Spinal cord (tissue), 10 donors: ENCODE results near the gene LRP4. TPM values are rescaled to one million over a fixed set of nuclear protein-coding genes. Genes with fewer than 3 reads are reported as not detected.

Source experiments
- DNase-seq, 6 donors: peaks; one replicate each; pipeline versions ENCODE4 v3.0.0 to v3.0.0-alpha.2; 2013 to 2015; ENCODE audit warnings: low spot score in 6 of 6, low read depth in 4 of 6
- H3K27ac ChIP-seq: one replicate; pipeline ENCODE4 v1.5.1; 2013; ENCODE audit warnings: low read depth, low read length, control low read depth
- H3K27me3 ChIP-seq: one replicate; pipeline ENCODE4 v1.6.1; 2013; ENCODE audit warnings: low read length; ENCODE audit not compliant: control insufficient read depth, insufficient read depth
- H3K36me3 ChIP-seq: one replicate; pipeline ENCODE4 v1.6.1; 2013; ENCODE audit warnings: low read length; ENCODE audit not compliant: control insufficient read depth, insufficient read depth
- H3K4me1 ChIP-seq: one replicate; pipeline ENCODE4 v1.6.1; 2013; ENCODE audit warnings: low read length; ENCODE audit not compliant: control insufficient read depth, insufficient read depth
- H3K4me3 ChIP-seq: one replicate; pipeline ENCODE4 v1.5.1; 2013; ENCODE audit warnings: low read depth, low read length, control low read depth
- H3K9me3 ChIP-seq: one replicate; pipeline ENCODE4 v1.6.1; 2013; ENCODE audit warnings: low read length; ENCODE audit not compliant: control insufficient read depth, insufficient read depth
- WGBS: methylation state at CpG from one replicate; pipeline ENCODE4 v1.1.5; 2013; ENCODE audit warnings: missing lambda C conversion rate; ENCODE audit not compliant: insufficient coverage; 5-methylcytosine and 5-hydroxymethylcytosine counted together
- polyA plus RNA-seq, 2 donors: library from polyadenylated mRNA; unstranded; fragments of 120-200 nt; gene quantifications; one replicate each; pipeline ENCODE4 v1.2.1, GENCODE V29; 2013; ENCODE audit not compliant: insufficient read length in 2 of 2
- total RNA-seq, 2 donors: library from RNA; depleted of rRNA in 1 of 2; stranded (reverse); fragments of 120-200 nt in 1 of 2; fragments of >200 nt in 1 of 2; gene quantifications; one replicate each; pipeline versions ENCODE4 v1.2.3 to v1.2.4, GENCODE V29; 2013 to 2014
- donor health status: healthy.

LRP4 gene
- total and polyA plus RNA-seq, 4 donors = 17.7 to 72.9 (median 45.5) TPM

DNA sequence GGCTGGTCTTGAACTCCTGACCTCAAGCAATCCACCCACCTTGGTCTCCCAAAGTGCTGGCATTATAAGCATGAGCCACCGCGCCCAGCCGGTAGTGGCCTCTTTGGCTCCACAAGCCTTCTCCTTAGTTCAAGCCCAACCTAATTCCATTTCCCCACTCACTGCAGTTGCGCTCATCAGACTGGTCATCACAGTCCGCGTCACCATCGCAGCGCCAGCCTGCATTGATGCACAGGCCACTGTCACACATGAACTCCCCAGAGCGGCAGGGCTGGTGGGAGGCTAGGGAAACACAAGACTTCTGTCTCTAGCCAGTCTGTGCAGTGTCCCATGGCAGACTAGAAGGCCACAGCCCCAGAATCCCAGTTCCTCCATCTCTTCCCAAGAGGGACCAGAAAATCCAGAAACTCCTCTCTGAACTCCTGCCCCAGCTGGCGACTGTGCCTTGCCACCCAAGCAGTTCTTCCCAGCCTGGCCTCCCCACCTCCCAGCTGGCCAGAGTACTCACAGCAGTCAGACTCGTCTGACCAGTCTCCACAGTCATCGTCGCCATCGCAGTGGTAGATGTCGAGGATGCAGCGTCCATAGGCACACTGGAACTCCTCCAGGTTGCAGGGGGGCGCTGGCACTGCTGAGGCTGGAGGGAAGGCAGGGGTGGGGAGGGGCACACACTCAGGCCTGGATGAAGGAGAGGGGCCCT is 19.8 kb downstream of the LRP4 start:
- H3K4me1 ChIP-seq = peaks cover 24% of the 10 kb centered on the region
- H3K27me3 ChIP-seq = no peaks in the 10 kb centered on the region
- H3K4me3 ChIP-seq = no peak overlapping the region
- H3K36me3 ChIP-seq = peaks cover 52% of the 10 kb centered on the region
- no peak for DNase-seq
- no peaks in the 10 kb centered on the region for H3K9me3 ChIP-seq
- H3K27ac ChIP-seq = no peak overlapping the region
- 93% methylated on average over 14 of the region's 17 CpGs for WGBS

DNA sequence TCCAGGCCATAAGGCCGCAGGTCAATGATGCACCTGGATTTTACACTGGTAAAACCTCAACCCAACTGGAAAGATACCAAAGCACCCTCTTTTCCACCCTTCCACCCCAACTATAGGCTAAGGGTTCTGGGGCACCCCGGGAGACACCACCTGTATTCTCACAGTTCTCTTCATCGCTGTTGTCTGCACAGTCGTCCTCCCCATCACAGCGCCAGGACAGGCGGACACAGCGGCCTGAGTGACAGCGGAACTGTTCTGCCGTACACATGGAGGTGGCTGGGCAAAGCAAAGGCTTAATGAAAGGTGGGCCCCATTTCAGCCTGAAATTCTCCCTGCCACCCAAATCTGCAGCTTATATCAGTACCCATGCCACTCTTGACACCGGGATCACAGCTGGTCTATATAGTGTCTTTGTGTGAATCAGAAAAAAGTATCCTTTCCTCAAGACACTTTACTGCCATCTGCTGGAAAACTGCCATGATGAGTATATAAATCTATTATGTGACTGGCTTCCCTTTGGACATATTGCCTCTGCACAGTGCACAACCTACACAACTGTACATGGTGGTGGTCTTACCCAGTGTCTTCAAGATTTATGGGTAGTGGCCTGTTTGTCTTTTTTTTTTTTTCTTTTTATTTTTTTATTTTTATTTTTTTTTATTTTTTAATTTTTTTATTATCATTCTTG is 21.5 kb downstream of the LRP4 start:
- peaks cover 63% of the 10 kb centered on the region for H3K36me3 ChIP-seq
- H3K4me3 ChIP-seq = no peak overlapping the region
- H3K4me1 ChIP-seq = peaks cover 15% of the 10 kb centered on the region
- H3K27ac ChIP-seq = no peak overlapping the region
- H3K9me3 ChIP-seq = no peaks in the 10 kb centered on the region
- WGBS = 90% methylated on average over 5 of the region's 10 CpGs
- no peaks in the 10 kb centered on the region for H3K27me3 ChIP-seq
- peak in 2 of 6 donors; percentile 44 to 73 for DNase-seq

DNA sequence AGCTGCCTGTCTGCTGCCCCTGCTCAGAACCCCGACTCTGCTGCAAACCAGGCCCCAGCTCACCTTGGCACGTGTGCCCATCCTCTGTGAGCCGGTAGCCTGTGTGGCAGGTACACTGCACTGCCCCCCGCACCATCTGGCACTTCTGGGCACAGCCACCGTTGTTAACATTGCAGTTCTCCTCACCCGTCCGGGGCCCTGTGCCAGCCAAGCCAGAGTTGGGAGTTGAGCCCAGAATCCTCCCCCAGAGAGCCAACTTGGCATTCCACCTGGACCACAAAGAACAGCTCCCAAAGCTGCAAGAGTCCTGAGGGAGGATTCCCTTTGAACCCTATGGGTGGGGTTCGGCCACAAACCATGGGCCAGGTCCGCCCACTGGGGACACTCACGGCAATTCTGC is 22.5 kb downstream of the LRP4 start:
- Histone ChIP-seq H3K27me3 (no peaks in the 10 kb centered on the region), H3K4me1 (peaks cover 15% of the 10 kb centered on the region), H3K9me3 (no peaks in the 10 kb centered on the region), H3K27ac (no peak overlapping the region), H3K36me3 (peaks cover 65% of the 10 kb centered on the region), H3K4me3 (no peak overlapping the region)
- 47% methylated on average over 10 of the region's 10 CpGs for WGBS
- DNase-seq = peak in 2 of 6 donors; percentile 25 to 90

GRCh38 chr11:46894961-46895360 is 23.4 kb downstream of the LRP4 start:
- H3K4me3 ChIP-seq = no peak overlapping the region
- H3K4me1 ChIP-seq = peaks cover 16% of the 10 kb centered on the region
- no peaks in the 10 kb centered on the region for H3K9me3 ChIP-seq
- peaks cover 66% of the 10 kb centered on the region for H3K36me3 ChIP-seq
- no peak for DNase-seq
- WGBS = 91% methylated on average over 8 of the region's 10 CpGs
- H3K27ac ChIP-seq = no peak overlapping the region
- no peaks in the 10 kb centered on the region for H3K27me3 ChIP-seq

DNA sequence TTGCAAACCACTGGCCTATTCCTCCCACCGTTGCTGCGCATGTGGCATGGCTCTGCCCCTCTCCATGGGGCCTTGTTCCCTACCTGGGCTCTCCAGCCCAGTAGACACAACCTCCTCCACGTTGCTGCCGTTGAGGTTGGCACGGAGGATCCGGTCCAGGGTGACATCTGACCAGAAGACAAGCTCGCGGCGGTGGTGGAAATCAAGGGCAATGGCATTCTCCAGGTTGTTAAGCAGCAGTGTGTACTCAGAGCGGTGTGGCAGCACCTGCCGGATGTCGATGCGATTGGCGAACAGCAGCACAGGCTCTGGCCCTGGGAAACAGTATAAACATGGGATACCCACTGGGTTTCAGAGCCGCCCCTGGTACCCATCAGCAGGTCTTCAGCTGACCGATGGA is 23.8 kb downstream of the LRP4 start:
- peaks cover 65% of the 10 kb centered on the region for H3K36me3 ChIP-seq
- no peak overlapping the region for H3K27ac ChIP-seq
- peaks cover 19% of the 10 kb centered on the region for H3K4me1 ChIP-seq
- no peak for DNase-seq
- no peaks in the 10 kb centered on the region for H3K9me3 ChIP-seq
- H3K27me3 ChIP-seq = no peaks in the 10 kb centered on the region
- WGBS = 96% methylated on average over 16 of the region's 16 CpGs
- H3K4me3 ChIP-seq = no peak overlapping the region

DNA sequence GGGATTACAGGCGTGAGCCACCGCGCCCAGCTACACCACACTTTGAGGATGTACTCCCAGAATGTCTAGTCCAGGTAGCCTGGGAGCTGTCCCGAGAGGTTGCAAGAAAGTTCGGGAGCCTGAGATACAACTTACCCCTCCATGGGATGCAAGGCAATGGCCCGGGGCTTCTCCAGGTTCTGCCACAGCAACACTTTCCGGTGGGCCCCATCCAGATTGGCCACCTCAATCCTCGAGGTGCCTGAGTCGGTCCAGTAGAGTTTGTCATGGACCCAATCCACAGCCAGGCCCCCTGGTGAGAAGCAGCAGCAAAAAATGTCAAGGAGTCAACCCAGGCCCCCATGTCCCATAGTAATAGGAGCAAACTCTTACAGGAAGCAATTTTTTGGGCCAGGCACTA is 25.5 kb downstream of the LRP4 start:
- Histone ChIP-seq H3K27me3 (no peaks in the 10 kb centered on the region), H3K36me3 (peaks cover 58% of the 10 kb centered on the region), H3K27ac (no peak overlapping the region), H3K9me3 (no peaks in the 10 kb centered on the region), H3K4me1 (peaks cover 19% of the 10 kb centered on the region), H3K4me3 (no peak overlapping the region)
- 95% methylated on average over 9 of the region's 9 CpGs for WGBS
- DNase-seq = no peak

DNA sequence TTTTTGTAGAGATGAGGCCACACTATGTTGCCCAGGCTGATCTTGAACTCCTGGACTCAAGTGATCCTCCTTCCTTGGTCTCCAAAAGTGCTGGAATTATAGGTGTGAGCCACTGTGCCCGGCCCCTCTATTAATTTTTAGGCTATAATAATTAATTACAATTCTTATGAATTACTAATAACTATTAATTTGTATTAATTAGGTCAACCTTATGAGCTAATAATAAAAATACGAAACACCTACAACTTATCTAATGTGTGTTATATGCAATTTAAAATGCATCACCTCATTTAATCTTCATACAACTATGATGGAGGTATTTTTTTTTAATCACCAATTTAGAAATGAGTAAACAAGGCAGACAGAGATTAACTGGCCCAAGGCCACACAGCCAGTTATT is 26.2 kb downstream of the LRP4 start:
- Histone ChIP-seq H3K27me3 (no peaks in the 10 kb centered on the region), H3K36me3 (peaks cover 63% of the 10 kb centered on the region), H3K4me1 (peaks cover 19% of the 10 kb centered on the region), H3K27ac (no peak overlapping the region), H3K9me3 (no peaks in the 10 kb centered on the region), H3K4me3 (no peak overlapping the region)
- DNase-seq = no peak
- WGBS = no CpG with 5 or more reads among the region's 2 CpGs

DNA sequence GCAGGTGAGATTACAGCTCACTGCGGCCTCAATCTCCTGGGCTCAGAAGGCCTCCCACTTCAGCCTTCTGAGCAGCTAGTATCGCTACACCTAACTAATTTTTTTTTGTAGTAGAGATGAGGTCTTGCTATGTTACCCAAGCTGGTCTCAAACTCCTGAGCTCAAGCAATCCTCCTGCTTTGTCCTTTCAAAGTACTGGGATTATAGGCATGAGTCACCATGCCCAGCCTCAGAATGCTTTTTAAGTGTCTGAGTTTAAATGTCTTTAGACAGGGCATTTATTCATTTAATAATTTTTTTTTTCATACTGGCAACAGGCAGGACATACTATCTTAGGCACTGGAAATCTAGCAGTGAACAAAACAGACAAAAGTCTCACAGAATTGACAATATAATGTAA is 27.7 kb downstream of the LRP4 start:
- no peaks in the 10 kb centered on the region for H3K9me3 ChIP-seq
- H3K36me3 ChIP-seq = peaks cover 65% of the 10 kb centered on the region
- no peak overlapping the region for H3K27ac ChIP-seq
- WGBS = no CpG with 5 or more reads among the region's 2 CpGs
- H3K4me3 ChIP-seq = no peak overlapping the region
- no peak for DNase-seq
- H3K4me1 ChIP-seq = peaks cover 7% of the 10 kb centered on the region
- no peaks in the 10 kb centered on the region for H3K27me3 ChIP-seq

- Histone ChIP-seq H3K36me3 (peaks cover 62% of the 10 kb centered on the region), H3K4me1 (peaks cover 5% of the 10 kb centered on the region), H3K27me3 (no peaks in the 10 kb centered on the region), H3K9me3 (no peaks in the 10 kb centered on the region), H3K4me3 (no peak overlapping the region), H3K27ac (no peak overlapping the region)
- peak in 5 of 6 donors; percentile 73 to 95 (median 79) for DNase-seq
- 72% methylated on average over 20 of the region's 23 CpGs for WGBS
Measured at GRCh38 chr11:46889689-46890475, 28.5 kb downstream of the LRP4 start.
